HG03469 (cell line): Measurements from ENCODE around the gene SPATA33.

ENCODE experiments used
- ATAC-seq: cut with Tn5 transposase; IDR thresholded peaks from one replicate; pipeline ENCODE4 v1.9.1; 2021; ENCODE audit warnings: mild to moderate bottlenecking, moderate library complexity, moderate number of reproducible peaks; ENCODE audit not compliant: unreplicated experiment

Gene SPATA33

DNA sequence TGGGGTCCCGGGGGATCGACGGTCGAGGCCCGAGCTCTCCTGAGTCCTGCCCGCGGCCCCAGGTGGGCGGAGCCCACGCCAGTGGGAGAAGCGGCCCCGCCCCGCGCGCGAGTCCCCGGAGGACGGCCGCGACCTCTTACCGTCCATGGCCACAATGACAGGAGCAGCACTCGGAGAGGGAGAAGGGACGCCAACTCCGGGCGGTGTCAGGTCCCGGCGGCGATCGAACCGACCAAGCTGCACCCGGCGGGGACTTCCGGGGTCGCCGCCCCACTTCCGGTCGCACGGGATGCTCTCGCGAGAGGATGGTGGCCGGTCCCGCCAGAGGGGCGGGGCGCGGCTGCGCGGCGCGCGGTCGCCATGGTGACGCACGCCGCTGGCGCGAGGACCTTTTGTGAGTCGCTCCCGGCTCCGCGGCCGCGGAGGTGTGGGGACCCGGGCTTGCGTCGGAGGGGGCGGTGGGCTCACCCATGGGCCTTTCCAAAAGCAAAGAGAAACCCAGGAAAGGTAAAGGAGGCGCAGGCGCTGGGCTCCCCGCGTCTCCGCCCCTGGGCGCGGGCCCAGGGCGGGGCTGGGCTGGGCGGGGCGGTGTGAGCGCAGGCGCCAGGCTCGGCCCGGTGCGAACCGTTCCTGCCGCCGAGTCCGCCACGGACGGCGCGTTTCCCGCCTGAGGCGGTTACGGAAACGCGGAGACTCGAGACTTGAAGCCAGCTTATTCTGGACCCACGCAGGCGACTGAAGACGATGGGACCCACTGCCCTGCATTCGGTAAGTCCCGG, at the start of gene SPATA33, which contains the start of gene CHMP1A:
Gene SPATA33, plus strand, starts transcription at position 395 of the 779 bp plus-strand sequence. Its CDS starts 76 bp downstream, at position 471.
Gene CHMP1A, minus strand, starts transcription at position 267 of the 779 bp plus-strand sequence. Its CDS starts 120 bp downstream, at position 147.
- ATAC-seq: peak; percentile 85

DNA sequence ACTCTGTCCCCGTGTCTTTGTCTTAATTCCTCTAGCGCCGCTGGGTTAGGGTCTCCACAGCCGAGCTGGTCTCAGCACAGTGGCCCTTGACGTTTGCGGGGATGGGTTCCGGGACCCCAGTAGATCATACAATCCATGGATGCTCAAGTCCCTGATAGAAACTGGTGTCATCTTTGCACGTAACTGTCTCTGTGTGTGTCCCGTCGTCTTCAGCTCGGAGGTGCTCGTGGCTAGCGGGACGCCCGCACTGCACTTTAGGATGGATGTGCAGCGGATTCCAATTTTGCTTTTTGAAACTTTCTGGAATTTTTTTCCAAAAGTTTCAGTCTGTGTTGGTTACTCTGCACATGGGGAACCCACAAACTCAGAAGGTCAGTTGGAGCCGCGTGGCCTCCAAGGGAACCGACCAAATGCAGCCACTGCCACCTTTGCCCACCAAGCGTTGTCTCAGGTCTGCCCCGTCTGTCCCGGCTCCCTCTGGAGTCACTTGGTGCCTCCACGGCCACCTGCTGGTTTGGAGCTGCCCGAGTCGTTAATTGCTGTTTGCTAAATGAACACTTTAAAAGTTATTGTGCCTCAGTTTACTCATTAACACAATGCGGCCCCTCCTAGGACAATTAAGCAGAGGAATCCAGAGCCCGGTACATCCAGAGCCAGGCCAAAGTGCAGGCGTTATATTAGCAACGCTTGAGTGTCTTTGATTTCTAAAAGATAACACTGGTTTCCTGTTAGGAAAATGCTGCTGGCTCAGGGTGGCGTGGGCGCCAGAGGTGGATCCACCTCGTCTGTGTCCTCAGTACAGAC, 49.5 kb upstream of the SPATA33 start:
- ATAC-seq: no peak

DNA sequence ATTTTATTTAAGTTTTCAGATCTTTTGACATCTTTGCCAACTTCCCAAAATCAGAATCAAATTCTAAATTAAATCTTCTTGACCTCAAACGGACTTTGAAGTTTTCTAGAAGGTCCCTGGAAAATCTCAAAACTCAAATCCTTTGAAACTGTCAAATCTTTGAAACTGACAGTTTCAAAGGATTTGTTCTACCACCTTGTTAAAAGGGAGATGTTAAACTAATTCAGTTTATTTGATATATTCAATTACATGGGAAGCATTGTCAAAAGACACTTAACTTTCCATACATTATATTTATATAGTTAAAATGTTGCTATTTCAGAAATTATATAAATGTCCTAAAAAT, 47.6 kb upstream of the SPATA33 start:
- ATAC-seq: no peak

DNA sequence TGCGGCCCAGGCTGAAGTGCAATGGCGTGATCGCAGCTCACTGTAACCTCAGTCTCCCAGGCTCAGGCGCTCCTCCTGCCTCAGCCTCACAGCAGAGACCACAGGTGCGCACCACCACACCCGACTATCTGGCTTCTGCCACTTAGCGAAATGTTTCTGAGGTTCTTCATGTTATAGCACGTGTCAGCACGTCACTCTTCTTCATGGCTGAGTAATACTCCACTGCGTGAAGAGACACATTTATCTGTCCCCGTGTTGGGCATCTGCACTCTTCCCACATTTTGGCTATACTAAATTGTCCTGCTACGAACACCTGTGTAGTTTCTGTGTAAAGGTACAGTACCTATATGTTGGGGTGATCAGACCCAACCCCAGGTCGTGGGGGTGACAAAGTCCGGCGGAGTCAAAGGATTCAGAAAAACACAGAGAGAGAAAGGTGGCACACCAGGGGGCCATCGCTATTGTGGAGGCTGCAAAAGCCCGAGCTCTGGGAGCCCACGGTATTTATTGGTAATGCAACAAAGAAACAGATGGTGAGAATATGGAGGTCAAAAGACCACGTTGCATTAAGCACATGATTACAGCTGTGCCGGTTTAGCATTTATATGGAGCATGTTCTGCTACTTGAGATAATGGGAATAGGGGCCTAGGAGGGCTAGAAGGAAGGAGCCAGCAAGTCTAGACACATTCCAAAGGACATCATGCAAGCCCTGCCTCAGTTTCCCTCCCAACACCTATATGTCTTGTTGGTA, 45.0 kb upstream of the SPATA33 start:
- no peak for ATAC-seq

DNA sequence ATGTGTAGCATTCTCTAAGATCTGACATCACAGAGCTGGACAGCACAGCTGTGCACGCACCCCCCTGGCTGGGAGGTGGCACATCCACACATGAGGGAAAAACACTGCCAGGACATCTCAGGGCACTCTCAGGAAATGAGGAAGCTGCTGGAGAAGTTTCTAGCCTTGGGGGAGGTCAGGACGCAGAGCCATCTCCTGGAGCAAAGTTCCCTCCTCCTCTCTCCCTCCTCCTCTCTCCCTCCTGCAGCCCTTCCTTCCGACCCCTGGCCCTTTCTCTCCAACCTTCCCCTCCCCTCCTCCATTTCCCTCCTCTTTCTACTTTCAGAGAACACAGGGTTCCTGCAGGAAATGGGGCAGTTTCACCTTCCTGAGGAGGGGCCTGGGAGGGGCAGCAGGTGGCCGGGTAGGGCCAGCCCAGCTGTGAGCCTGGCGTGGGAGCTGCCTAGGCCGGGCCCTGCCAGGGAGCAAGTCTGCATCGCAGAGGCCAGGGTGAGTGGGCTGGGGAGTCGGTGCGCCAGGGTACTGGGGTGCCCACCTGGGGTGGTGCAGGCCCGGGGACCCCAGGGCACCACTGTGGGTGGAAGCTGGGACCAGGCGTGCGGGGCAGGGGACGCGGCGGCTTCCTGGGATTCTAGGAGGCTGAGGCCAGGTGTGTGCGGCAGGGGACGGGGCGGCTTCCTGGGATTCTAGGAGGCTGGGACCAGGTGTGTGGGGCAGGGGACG, 44.2 kb upstream of the SPATA33 start, which contains the start of gene DPEP1:
Gene DPEP1, plus strand, starts transcription at position 412 of the 723 bp plus-strand sequence. CDS start 16,769 bp downstream, outside the sequence.
- no peak for ATAC-seq

DNA sequence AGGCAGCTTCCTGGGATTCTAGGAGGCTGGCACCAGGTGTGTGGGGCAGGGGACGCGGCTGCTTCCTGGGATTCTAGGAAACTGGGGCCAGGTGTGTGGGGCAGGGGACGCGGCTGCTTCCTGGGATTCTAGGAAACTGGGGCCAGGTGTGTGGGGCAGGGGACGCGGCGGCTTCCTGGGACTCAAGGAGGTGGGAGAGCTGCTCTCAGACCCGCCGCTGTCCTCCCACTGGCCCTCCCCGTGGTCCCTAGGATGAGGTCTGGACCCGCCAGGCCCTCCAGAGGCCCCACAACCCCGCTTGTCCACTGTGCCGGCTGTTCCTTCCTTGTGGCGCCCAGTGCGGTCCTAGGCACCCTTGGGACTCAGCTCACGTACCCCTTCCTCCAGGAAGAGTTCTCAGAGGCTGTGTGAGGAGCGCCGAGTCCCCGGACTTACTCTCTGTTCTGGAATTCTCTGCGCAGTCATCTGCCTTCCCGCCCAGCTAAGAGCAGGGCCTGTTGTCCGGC, 43.6 kb upstream of the SPATA33 start:
- ATAC-seq: no peak

DNA sequence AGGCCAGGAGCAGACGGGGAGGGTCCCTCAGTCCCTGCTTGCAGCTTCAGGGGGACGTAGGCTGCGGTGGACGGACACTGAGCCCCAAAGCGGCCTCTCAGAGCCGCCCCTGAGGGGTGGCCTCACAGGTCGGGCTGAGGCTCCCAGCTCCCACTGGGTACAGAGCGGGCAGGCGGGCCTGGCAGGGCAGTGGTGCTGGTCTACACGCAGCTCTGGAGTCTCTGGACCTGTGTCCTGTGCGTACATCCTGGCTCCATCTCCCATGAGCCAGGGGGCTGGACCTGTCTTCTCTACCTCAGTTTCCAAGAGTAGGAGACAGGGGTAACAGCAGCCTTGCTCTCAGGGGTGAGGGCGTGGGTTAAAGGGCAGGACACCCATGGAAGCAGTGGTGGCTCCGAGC, 42.5 kb upstream of the SPATA33 start:
- ATAC-seq: no peak

DNA sequence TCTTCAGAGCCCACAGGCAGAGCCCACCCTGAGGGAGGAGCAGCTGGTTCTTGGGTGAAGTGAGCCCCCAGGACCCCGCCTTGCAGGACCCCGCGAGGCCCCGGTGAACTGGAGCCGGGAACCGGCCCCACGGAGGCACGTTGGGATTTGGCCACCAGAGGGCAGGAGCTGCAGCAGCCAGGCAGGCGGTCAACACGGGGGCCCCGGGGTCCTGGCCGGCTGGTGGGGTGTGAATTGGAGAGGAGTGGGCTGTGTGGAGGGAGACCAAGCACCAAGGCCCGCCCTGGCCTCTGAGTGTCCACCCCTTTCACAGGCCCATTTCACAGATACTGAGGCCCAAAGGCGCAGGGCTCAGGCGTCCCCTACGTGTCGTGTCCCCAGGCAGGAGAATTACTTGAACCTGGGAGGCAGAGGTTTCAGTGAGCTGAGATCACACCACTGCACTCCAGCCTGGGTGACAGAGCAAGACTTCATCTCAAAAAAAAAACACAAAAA, 42.0 kb upstream of the SPATA33 start:
- ATAC-seq: no peak

DNA sequence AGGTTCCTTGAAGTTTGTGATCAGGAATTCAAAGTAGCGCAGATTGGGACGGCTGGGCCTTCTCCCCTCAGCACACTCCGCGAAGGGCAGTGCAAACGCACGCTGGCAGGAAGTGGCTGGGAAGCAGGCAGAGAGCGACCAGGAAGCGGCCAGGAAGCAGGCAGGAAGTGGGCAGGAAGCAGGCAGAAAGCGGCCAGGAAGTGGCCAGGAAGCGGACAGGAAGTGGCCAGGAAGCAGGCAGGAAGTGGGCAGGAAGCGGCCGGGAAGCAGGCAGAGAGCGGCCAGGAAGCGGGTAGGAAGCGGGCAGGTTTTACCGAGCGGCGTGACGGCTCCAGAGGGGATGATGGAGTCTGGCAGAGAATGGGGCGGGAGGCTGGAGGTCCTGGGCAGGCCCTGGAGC, 41.0 kb upstream of the SPATA33 start:
- no peak for ATAC-seq

DNA sequence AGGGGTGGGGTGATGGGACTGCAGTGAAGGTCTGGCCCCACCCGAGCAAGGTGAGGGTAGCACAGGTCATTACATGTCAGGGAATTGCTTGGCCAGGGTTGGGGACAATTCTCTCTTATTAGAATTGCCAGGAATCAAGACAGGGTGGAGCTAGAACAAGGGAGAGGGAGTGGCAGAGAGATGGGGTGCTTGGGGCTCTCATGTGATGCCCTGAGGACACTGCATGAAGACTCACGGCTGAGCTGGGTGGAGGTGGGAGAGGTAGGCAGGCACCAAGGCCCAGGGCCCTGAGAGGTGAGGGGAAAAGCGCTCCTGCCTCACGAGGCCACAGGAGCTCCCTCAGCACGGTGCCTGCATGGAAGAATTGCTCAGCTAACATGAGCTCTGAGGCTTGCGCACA, 40.6 kb upstream of the SPATA33 start:
- no peak for ATAC-seq

DNA sequence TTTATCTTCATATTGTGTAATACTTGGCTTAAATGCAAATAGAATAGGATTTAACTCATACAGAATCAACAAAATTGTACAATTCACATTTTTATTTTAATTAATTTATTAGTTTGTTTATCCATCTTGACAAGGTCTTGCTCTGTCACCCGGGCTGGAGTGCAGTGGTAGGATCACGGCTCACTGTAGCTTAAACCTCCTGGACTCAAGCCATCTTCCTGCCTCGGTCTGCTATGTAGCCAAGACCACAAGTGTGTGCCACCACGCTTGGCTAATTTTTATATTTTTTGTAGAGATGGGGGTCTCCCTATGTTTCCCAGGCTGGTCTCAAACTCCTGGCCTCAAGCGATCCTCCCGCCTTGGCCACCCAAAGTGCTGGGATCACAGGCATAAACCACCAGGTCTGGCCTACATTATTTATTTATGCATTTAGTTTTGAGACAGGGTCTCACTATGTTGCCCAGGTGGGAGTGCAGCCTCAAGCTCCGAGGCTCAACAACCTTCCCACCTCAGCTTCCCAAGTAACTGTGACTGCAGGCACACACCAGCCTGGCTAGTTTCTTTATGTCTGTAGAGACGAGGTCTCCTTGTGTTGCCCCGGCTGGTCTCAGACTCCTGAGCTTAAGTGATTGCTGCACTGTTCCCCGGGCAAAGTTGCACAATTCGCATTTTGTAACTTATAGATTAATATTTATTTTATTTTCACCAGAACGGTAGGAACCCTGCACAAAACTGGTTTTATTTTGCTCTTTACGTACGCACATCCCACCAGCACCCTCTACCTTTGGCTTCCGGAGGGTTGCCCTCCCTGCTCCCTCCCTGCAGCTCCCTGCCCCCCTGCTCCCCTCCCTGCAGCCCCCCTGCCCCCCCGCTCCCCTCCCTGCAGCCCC, 39.3 kb upstream of the SPATA33 start:
- ATAC-seq: no peak

DNA sequence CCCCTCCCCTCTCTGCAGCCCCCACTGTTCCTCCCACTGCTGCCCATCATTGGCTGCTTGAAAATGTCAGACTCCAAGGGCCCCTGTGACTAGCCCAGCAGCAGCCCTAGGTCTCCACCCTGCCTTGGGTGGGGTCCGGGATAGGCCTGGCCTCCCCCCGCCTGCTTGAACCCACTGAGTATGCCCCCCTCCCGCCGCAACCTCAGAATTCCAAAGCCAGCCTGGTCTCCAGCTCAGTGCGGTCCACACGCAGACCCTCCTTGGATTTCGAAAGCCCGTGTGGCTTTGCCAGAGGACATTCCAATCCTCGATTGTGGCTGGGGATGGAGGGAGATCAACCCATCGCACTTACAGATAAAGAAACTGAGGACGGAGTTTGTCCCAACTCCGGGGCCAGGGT, 37.8 kb upstream of the SPATA33 start:
- no peak for ATAC-seq

DNA sequence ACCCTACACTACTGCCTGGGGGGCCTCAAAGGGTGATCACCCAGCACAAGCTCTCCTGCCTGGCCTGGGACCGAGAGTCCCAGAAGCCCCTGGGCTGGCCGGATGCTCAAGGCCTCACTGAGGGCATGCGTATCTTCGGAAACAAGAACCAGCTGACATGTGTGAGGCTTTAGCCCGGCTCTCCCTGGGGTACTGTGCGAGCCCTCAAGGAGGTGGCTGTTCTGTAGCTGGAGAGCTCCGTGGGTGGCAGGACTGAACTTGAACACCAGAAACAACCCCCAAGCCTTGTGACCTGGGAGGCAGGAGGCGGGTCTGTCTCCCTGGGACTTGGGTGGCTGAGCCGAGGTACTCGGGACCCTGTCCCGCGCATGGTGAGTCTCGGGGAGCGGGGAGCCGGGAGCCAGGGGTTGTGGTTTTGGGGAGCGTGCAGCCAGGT, 37.2 kb upstream of the SPATA33 start:
- ATAC-seq: no peak

DNA sequence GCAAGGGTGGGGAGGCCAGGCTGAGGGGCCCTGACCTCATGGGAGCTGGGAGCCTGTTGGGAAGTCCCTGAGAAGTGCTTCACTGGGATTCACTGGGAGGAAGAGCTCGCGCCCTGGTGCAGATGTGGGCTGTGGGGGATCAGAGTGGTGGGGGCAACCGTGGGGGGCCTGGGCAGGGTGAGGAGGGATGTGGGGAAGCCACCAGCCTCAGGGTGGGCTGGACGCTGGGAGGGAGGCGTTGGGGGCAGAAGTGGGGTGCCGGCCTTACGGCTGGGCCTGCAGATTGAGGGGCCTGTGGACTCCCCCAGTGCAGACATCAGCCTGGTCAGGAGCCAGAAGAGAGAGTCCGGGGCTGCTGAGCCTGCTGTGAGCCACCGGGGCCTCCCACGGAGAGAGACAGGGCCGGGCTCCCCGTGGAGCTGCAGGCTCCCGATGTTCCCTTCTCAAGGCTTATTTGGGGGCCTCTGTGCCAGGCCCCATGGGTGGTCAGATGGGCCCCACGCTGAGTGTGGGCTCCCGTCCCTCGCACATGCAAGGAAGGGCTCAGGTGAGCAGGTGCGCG, 36.4 kb upstream of the SPATA33 start:
- ATAC-seq: no peak

DNA sequence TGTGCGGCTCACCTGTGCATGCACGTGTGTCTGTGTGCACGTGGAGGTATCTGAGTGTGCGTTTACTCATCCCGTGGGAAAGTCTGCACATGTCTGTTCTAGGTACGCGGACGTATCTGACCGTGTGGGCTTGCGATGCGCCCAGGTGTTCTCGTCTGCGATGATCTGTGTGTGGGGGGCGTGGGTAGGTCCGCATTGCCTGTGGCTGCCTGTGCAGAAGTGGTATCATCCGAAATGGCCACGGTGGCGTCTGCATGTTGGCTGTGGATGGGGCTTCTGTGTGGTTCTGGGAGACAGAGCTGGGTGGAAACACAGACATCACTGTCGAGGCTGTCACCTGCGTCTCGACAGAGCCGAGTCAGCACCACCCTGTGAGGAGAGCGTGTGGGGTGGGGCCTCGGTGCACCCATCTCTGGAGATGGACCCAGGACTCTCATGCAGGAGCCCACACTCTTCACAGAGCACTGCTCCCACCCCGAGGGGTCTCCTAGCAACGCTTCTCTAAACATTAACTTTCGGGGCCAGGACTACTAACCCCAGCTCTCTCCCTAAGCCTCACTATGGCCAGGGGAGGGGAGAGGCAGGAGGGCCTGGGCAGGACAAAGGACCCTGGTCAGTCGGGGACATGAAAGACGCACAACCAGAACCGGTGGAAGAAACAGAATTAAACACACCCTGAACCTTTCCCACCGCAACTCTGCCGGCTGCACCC, 35.8 kb upstream of the SPATA33 start:
- no peak for ATAC-seq

DNA sequence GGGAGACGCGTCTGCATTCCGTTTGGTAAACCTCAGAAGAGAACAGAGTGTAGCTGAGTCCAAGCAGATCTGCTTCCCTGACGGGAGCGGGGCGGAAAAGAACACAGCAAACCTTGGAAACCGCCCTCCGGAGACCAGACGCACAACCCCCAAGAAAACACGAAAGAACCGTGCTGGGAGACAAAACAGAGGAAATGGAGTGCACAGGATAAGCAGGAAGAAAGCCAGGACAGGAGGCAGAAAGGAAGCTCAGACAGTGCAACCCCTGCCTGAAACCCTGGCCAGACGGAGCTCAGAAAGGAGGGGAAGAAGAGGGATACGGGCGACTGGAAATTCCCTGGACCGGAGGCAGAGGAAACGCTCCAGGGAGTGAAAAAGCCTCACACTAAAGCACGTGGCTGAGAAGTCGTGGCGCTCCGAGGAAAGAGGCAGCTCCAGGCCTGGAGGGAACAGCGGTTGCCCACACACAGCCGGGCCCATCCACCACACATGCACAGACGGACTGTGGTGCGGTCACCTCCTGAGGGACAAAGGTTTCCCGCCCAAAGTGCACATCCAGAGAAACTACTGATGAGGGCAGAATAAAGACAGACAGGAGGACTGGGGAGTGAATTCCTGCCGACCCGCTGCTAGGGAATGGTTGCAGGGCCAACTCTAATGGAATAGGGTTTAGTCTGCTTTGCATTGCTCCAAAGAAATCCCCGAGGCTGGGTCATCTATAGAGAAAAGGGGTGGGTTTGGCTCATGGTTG, 34.0 kb upstream of the SPATA33 start:
- ATAC-seq: no peak
